Left forelimb (tissue), 1 donor: ENCODE measurements around the gene CLNK.
"Not testable (repeated sequence)": the region's sequence is repeated elsewhere in the genome, so short reads cannot be mapped to it uniquely, and the experiment has no call there.

Experiments
- DNase-seq: peaks from one replicate; pipeline ENCODE4 v3.0.0-alpha.2; 2018; ENCODE audit warnings: low spot score

CLNK gene

DNA sequence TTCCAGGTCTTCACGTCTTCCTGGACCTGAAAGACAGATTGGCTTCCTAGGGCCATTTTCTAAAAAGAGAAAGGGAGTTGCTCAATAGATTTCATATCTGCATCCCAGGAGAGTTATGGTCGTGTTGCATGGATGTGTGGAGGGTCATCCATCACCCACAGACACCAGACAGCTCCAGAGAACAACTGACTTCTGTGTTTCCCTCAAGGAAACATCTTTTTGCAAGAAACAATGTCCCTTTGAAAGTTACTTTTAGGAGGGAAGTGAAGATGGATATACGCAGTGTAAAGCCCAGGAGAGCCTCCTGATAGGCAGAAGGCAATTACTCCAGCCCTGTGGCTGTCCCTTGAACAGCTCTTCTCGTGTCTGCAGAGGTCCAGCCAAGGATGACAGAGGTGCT is 108.3 kb downstream of the CLNK start:
- no peak for DNase-seq

DNA sequence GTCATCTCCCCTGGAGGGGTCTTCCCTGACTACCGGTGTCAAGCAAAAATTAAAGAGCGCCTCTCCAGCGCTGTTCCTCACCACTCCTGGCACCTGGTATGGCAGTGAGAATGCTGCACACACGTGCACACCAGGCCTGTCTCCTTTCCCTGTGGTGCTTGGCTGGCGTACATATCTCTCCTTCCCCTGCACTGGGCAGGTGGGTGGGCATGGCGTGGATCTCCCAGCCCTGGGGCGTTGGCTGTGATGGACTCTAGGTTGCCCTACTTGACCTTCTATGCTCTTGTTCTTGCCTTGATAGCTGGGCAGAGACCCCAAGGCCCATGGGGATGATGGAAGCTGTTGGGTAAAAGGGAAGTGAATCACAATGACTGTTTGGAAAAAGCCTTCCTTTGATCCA is 109.2 kb downstream of the CLNK start:
- DNase-seq: no peak

DNA sequence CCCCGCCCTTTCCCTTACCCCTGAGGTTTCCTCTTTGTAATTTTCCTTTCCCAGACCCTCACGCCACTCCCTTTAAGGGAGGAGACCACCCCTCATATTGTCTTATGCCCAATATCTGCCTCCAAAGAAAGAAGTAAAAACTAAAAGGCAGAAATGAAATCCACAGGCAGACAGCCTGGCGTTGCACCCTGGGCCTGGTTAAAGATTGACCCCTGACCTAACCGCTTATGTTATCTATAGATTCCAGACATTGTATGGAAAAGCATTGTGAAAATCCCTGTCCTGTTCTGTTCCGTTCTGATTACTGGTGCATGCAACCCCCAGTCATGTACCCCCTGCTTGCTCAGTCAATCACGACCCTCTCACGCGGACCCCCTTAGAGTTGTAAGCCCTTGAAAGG is 110.0 kb downstream of the CLNK start:
- DNase-seq: not testable (repeated sequence)

DNA sequence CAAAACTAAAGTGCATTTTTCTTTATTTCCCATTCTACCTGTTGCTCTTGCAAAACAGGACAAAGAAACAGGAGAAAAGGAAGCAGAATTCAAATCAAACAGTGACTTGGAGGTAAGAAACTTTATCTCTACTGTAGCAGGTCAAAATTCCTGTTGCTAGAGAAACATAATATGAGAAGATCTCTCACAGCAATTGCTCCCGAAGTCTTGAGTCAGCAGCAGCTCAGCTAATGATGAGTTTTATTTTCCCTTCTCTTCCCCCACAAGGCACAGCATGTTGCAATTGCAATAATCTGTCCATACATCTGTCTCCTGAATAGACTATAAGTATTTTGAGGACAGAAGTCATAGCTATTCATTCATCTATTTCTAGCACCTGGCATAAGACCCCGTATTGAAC is 112.7 kb downstream of the CLNK start:
- DNase-seq: no peak

GRCh38 chr4:10569491-10569890 is 115.1 kb downstream of the CLNK start:
- no peak for DNase-seq

GRCh38 chr4:10567766-10568165 is 116.8 kb downstream of the CLNK start:
- DNase-seq: no peak

GRCh38 chr4:10565166-10565780 is 119.3 kb downstream of the CLNK start:
- no peak for DNase-seq

DNA sequence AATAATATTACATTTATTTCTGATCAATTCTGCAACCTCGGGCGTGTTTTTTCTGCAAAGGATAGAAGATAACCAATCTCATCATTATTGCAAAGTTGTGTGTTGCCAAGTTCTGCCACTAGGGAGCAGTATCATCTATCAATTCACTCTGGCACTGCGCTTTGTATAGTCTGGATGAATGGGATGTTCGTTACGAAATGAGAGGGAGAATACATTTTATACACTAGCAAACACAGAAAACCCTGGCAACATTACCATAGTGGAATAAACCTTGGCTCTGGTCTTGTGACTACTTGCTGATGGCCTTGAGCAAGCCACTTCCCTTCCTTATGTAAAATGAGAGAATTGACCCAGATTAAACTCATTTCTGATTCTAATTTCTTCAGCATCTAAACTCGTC is 129.9 kb downstream of the CLNK start:
- DNase-seq: no peak

- DNase-seq: no peak
Observed at GRCh38 chr4:10554121-10554520, 130.4 kb downstream of the CLNK start.

DNA sequence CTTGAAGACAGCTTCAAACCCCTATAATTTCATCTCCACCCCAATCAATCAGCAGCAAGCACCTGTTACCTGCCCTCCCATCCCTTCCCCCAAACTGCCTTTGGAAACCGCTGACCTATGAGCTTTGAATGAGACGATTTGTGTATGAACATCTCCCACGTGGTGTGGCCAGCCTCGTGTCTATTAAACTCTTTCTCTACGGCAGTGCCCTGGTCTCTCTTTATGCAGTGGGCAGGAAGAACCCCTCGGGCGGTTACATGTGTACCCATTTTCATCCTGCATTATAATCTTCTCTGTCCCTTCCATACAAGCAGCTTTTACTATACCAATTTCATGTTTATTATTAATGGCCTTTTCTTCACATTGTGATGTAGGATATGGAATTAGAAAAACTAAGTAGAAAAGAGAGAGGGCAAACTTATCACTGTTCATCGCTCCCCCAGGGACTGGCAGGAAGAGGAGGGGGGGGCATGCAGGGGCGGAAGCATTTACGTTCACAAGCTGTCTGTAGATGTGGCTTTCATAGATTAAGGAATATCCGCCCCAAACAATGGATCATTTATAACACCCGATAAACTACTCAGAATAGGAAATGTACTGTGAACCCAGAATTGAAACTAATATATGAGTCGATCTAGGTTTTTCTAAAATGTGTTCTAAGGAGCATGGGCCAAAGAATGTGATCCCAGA is 131.8 kb downstream of the CLNK start:
- no peak for DNase-seq

- no peak for DNase-seq
Observed at GRCh38 chr4:10535912-10536311, 148.7 kb downstream of the CLNK start.

GRCh38 chr4:10534820-10535219 is 149.7 kb downstream of the CLNK start:
- no peak for DNase-seq

- DNase-seq: no peak
Observed at GRCh38 chr4:10532155-10532554, 152.4 kb downstream of the CLNK start.

DNA sequence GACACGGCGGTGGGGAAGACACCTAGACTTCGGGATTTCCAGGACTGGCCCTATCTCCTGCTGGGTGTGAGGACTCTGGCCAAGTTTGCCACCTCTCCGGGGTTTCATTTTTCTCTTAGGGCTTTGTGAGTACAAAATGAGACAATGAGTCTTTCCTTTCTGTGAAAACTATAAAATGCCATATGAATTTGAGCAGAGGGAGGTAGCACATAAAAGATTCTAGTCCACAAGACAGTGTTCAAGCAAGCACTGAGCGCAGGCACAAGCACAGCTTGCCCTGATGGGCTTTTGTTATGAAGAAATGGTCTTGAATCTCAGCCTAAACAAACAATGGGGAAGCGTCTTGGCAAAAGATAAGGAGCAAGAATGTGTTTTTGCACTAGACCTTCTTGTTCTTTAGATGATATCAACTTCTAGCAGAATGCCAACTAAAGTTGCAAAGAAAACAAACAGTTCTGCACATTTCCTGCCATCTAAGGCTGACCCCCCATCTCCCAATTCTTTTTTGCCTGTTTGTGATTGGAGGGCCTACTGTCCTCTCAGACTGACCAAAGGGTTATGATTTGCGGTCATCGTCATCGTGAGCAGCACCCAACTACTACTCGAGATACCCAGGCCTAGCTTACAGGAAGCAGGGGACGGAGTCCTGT is 154.3 kb downstream of the CLNK start:
- no peak for DNase-seq

DNA sequence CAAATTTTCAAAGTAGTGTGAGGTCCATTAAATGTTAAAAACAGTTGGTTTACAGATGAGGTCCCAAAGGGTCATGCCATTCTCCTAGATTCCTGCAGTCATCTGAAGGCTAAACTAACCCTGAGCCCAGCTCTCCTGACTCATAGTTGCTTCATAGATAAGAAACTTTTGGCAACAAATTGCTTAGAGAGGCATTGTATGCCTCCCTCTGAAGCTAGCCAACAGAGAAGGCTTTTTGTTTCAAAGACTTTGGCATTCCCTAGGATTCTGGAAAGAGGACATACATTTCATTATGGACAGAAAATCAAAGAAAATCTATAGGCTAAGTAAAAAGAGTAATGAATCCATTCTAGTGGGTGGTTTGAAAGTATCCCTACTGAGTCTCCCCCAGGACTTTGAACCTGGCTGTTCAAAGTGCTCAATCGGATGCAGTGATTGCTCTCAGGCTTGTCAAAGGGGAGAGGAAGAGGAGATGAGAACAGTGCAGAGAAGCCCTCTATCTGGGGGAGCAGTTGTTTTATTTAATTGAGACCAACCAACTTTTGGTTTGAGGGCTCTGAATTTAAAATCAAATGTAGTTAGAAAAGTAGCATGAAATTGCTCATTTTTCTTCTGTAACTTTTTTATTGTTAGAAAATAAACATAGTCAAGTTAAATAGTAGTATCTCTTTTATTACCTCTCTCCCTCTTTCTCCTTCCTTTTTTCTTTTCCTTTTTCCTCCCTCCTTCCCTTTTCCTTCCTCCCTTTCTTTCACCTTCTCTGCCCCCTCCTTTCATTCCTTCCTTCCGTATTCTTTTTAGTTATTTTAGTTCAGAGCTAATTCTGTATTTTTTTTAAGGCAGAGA is 155.1 kb downstream of the CLNK start:
- DNase-seq: no peak

DNA sequence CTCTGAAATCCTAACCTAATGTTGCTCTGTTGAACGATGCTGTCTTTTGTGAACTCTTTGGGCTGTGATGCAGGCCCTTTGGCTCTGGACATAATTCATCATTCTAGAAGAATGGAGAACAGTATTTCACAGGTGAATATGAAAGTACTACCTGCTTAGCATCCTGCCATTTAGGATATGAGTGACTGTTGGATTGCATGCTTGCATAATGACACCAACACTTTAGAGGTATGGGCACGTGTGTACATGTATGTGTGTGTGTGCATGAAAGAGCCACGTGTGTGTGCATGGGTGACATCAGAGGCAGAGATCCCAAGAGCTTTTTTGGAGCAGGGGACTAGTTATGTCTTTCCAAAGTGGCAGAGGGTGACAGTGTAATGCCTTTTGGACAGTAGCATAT is 157.1 kb downstream of the CLNK start:
- DNase-seq: no peak

DNA sequence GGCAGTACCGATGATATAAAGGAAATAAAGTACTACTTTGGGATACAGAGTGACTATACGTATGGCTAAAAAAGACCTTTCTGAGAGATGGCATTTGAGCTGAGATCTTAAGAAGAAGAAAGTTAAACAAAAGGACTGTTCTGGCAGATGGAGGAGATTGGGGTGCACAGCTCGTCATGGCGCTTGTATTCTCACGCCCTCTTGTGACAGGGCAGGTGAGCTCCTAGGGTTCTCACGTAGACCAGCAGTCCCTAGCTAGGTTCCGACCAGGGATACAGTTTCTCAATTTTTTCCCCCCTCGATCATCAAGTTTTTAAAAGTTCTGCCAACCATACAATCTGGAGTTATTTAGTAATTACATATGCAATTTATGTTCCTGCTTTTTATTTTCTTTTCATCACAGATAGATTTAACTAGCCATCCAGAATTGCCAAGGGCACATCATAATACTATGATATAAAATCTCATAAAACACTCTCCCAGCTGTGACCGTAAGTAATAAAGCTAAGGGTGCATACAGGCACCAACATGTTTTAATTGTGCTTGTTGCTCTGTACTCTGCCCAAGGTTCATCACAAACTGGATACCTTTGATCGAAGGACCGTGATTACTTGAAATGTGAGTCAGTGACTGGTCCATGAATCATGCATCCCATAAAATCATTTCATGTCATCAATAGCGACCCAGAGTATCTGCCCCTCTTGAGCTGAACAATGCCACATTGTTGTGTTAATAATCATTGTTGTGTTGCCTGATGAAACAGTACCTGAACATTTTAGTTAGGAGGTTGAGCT is 157.9 kb downstream of the CLNK start:
- no peak for DNase-seq

DNA sequence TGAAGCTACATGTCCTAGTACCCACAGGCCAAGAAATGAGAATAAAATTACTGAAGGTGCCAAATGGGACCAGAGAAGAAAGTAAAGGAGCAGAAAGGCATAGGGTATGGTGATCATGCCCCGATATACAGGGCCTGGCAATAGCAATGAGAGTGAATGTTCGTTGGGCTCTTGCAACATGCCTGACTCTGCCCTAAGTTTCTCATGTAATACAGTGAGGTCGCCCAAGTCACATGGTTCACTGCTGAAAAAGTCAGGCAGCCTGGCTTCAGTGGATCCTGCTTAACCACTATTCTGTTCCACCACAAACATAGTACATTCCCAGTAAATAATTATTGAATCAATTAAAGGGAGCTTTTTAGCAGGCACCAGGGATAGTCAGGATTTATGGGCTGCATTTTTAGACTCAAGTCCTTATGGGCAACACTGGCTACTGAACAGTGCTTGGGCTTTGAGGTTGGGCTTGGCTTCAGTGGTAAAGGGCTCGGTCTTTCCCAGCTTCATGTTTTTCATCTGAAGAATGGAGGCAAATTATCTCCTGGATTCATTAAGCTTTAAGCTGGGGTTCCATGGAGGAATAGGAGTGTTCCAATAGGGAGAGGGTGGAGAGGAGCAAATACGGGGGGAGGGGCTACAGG is 160.3 kb downstream of the CLNK start:
- no peak for DNase-seq

GRCh38 chr4:10521424-10521823 is 163.1 kb downstream of the CLNK start:
- no peak for DNase-seq

DNA sequence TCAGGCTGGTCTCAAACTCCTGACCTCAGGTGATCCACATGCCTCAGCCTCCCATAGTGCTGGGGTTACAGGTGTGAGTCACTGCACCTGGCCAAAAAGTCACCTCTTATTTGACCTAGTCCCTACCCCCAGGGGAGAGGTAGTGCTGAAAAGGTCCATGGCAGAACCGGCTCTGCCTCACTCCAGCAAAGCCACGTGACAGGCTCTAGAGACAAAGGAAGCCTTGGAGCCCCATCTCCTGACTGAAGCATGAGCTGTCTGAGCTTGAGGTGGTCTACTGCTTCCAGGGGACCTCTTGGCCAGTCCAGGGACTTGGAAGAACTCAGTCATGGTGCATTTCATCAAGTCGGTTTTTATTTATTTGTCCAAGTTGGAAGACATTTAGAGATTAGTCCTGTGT is 174.8 kb downstream of the CLNK start:
- no peak for DNase-seq

- no peak for DNase-seq
Observed at GRCh38 chr4:10506077-10506476, 178.5 kb downstream of the CLNK start.
